MG63 (cell line): ENCODE measurements around the gene CELF4. TPM values are rescaled to one million over a fixed set of nuclear protein-coding genes. Genes with fewer than 3 reads are reported as not detected.

ENCODE experiments used
- DNase-seq: peaks from one replicate; pipeline ENCODE4 v3.0.0-alpha.2; 2020
- H3K27me3 ChIP-seq: fragments of 250-450 bp; sonication (Bioruptor Pico); 2 replicates; pipeline ENCODE4 v1.5.1; 2020; ENCODE audit warnings: mild to moderate bottlenecking, moderate library complexity
- H3K36me3 ChIP-seq: fragments of 250-450 bp; sonication (Bioruptor Pico); 2 replicates; pipeline ENCODE4 v1.5.1; 2020; ENCODE audit warnings: mild to moderate bottlenecking, moderate library complexity
- H3K4me3 ChIP-seq: fragments of 250-450 bp; sonication (Bioruptor Pico); 2 replicates; pipeline ENCODE4 v1.5.1; 2020; ENCODE audit warnings: mild to moderate bottlenecking, moderate library complexity
- H3K9me3 ChIP-seq: fragments of 250-450 bp; sonication (Bioruptor Pico); 2 replicates; pipeline ENCODE4 v1.5.1; 2020; ENCODE audit warnings: mild to moderate bottlenecking, moderate library complexity
- total RNA-seq: library from RNA; depleted of rRNA; stranded (reverse); fragments of >200 nt; shearing (Covaris generic); gene quantifications from 2 replicates; pipeline ENCODE4 v1.2.3, GENCODE V29; 2014; ENCODE audit warnings: low replicate concordance

The CELF4 gene
- total RNA-seq, 1 experiment from 2014 or later = not detected

GRCh38 chr18:37497853-37498518 is 67.6 kb downstream of the CELF4 start:
- DNase-seq = no peak
- Histone ChIP-seq H3K36me3 (no peaks in the 10 kb centered on the region), H3K4me3 (no peak overlapping the region), H3K9me3 (no peaks in the 10 kb centered on the region), H3K27me3 (no peaks in the 10 kb centered on the region)

GRCh38 chr18:37496568-37496967 is 69.0 kb downstream of the CELF4 start:
- Histone ChIP-seq H3K9me3 (no peaks in the 10 kb centered on the region), H3K36me3 (no peaks in the 10 kb centered on the region), H3K4me3 (no peak overlapping the region), H3K27me3 (no peaks in the 10 kb centered on the region)
- DNase-seq = no peak

- H3K4me3 ChIP-seq = no peak overlapping the region
- H3K9me3 ChIP-seq = no peaks in the 10 kb centered on the region
- no peaks in the 10 kb centered on the region for H3K27me3 ChIP-seq
- H3K36me3 ChIP-seq = no peaks in the 10 kb centered on the region
- DNase-seq = no peak
Measured at GRCh38 chr18:37495354-37495753, 70.2 kb downstream of the CELF4 start.

GRCh38 chr18:37494406-37494805 is 71.2 kb downstream of the CELF4 start:
- H3K4me3 ChIP-seq = no peak overlapping the region
- DNase-seq = no peak
- no peaks in the 10 kb centered on the region for H3K27me3 ChIP-seq
- H3K36me3 ChIP-seq = no peaks in the 10 kb centered on the region
- no peaks in the 10 kb centered on the region for H3K9me3 ChIP-seq

GRCh38 chr18:37493352-37493935 is 72.2 kb downstream of the CELF4 start:
- H3K36me3 ChIP-seq = no peaks in the 10 kb centered on the region
- H3K27me3 ChIP-seq = no peaks in the 10 kb centered on the region
- H3K9me3 ChIP-seq = no peaks in the 10 kb centered on the region
- no peak for DNase-seq
- no peak overlapping the region for H3K4me3 ChIP-seq

- Histone ChIP-seq H3K27me3 (no peaks in the 10 kb centered on the region), H3K9me3 (no peaks in the 10 kb centered on the region), H3K4me3 (no peak overlapping the region), H3K36me3 (no peaks in the 10 kb centered on the region)
- no peak for DNase-seq
Measured at GRCh38 chr18:37492952-37493351, 72.6 kb downstream of the CELF4 start.

GRCh38 chr18:37491526-37491925 is 74.1 kb downstream of the CELF4 start:
- no peaks in the 10 kb centered on the region for H3K9me3 ChIP-seq
- H3K36me3 ChIP-seq = no peaks in the 10 kb centered on the region
- no peak for DNase-seq
- H3K4me3 ChIP-seq = no peak overlapping the region
- no peaks in the 10 kb centered on the region for H3K27me3 ChIP-seq

- Histone ChIP-seq H3K4me3 (no peak overlapping the region), H3K36me3 (no peaks in the 10 kb centered on the region), H3K27me3 (no peaks in the 10 kb centered on the region), H3K9me3 (no peaks in the 10 kb centered on the region)
- DNase-seq = no peak
Measured at GRCh38 chr18:37489998-37490397, 75.6 kb downstream of the CELF4 start.

GRCh38 chr18:37489011-37489410 is 76.6 kb downstream of the CELF4 start:
- Histone ChIP-seq H3K4me3 (no peak overlapping the region), H3K27me3 (no peaks in the 10 kb centered on the region), H3K9me3 (no peaks in the 10 kb centered on the region), H3K36me3 (no peaks in the 10 kb centered on the region)
- DNase-seq = no peak

GRCh38 chr18:37487400-37487867 is 78.2 kb downstream of the CELF4 start:
- Histone ChIP-seq H3K27me3 (no peaks in the 10 kb centered on the region), H3K36me3 (no peaks in the 10 kb centered on the region), H3K9me3 (no peaks in the 10 kb centered on the region), H3K4me3 (no peak overlapping the region)
- no peak for DNase-seq

- Histone ChIP-seq H3K9me3 (no peaks in the 10 kb centered on the region), H3K27me3 (no peaks in the 10 kb centered on the region), H3K36me3 (no peaks in the 10 kb centered on the region), H3K4me3 (no peak overlapping the region)
- no peak for DNase-seq
Measured at GRCh38 chr18:37486848-37487247, 78.8 kb downstream of the CELF4 start.

GRCh38 chr18:37484983-37485834 is 80.4 kb downstream of the CELF4 start:
- Histone ChIP-seq H3K4me3 (no peak overlapping the region), H3K9me3 (no peaks in the 10 kb centered on the region), H3K27me3 (no peaks in the 10 kb centered on the region), H3K36me3 (no peaks in the 10 kb centered on the region)
- peak; percentile 63 for DNase-seq

GRCh38 chr18:37483984-37484819 is 81.4 kb downstream of the CELF4 start:
- no peaks in the 10 kb centered on the region for H3K27me3 ChIP-seq
- no peaks in the 10 kb centered on the region for H3K9me3 ChIP-seq
- no peaks in the 10 kb centered on the region for H3K36me3 ChIP-seq
- no peak overlapping the region for H3K4me3 ChIP-seq
- DNase-seq = no peak

- H3K9me3 ChIP-seq = no peaks in the 10 kb centered on the region
- no peaks in the 10 kb centered on the region for H3K27me3 ChIP-seq
- no peak for DNase-seq
- H3K4me3 ChIP-seq = no peak overlapping the region
- no peaks in the 10 kb centered on the region for H3K36me3 ChIP-seq
Measured at GRCh38 chr18:37483221-37483971, 82.2 kb downstream of the CELF4 start.

- Histone ChIP-seq H3K27me3 (no peaks in the 10 kb centered on the region), H3K36me3 (no peaks in the 10 kb centered on the region), H3K9me3 (no peaks in the 10 kb centered on the region), H3K4me3 (no peak overlapping the region)
- no peak for DNase-seq
Measured at GRCh38 chr18:37482433-37482832, 83.2 kb downstream of the CELF4 start.

GRCh38 chr18:37482002-37482401 is 83.6 kb downstream of the CELF4 start:
- H3K4me3 ChIP-seq = no peak overlapping the region
- H3K27me3 ChIP-seq = no peaks in the 10 kb centered on the region
- DNase-seq = no peak
- no peaks in the 10 kb centered on the region for H3K36me3 ChIP-seq
- no peaks in the 10 kb centered on the region for H3K9me3 ChIP-seq
